ENCODE results near the gene SHC2. TPM values are rescaled to one million over a fixed set of nuclear protein-coding genes. Genes with fewer than 3 reads are reported as not detected.

SHC2 gene
- total RNA-seq, 4 donors from 2014 or later: 31.5 to 72.8 (median 48.8) TPM

DNA sequence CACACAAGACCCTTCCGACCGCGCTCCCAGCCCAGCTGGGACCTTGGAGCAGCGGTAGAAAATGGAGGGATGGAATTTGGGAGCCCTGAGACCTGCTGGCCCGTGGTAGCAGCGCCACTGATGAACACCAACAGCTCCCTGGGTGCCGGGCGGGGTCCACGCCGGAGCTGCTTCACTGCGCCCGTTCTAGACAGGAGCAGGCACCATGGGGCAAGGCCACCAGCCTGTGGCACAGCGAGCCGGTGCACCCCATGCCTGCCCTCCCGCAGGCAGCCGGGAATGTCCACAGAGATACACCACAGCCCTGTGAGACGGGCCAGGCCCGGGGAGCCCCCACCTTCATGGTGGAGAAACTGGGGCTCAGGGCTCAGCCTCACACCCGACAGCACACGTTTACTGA, 9.9 kb upstream of the SHC2 start:
- no peak for DNase-seq
- no peaks in the 10 kb centered on the region for H3K27me3 ChIP-seq
- H3K4me3 ChIP-seq (replicated peaks in 1 of 3): no peak overlapping the region
- no peaks in the 10 kb centered on the region for H3K4me1 ChIP-seq
- H3K36me3 ChIP-seq: no peaks in the 10 kb centered on the region
- H3K9me3 ChIP-seq: no peaks in the 10 kb centered on the region
- TF ChIP-seq, protein P1, sequence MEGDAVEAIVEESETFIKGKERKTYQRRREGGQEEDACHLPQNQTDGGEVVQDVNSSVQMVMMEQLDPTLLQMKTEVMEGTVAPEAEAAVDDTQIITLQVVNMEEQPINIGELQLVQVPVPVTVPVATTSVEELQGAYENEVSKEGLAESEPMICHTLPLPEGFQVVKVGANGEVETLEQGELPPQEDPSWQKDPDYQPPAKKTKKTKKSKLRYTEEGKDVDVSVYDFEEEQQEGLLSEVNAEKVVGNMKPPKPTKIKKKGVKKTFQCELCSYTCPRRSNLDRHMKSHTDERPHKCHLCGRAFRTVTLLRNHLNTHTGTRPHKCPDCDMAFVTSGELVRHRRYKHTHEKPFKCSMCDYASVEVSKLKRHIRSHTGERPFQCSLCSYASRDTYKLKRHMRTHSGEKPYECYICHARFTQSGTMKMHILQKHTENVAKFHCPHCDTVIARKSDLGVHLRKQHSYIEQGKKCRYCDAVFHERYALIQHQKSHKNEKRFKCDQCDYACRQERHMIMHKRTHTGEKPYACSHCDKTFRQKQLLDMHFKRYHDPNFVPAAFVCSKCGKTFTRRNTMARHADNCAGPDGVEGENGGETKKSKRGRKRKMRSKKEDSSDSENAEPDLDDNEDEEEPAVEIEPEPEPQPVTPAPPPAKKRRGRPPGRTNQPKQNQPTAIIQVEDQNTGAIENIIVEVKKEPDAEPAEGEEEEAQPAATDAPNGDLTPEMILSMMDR (IDR thresholded peaks at IDR 0.05): no peak
- TF ChIP-seq POLR2A (IDR thresholded peaks at IDR 0.05): no peak
- 75 to 84% methylated on average over 8 to 20 of the region's 20 CpGs for WGBS, 2 donors
- H3K27ac ChIP-seq: no peak overlapping the region
- intact Hi-C loops (cut with DNase I): no loop called here

DNA sequence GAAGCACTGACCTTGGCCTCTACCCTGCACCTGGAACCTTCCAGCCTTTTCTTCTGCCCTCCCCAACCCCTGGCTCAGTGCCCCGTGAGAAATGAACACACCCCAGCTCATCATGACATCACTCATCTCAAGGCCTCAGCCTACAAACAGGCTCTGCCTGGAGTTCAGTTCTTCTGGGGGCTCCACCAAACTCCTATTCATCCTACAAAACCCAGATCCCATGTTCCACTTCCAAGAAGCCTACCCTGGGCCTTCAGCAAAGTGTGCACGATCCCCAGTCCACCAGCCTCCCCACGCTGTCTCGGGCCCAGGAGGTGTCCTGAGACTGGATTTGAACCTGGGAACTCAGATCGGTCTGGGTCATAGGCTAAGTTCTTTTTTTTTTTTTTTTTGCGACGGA, 9.0 kb upstream of the SHC2 start:
- Histone ChIP-seq H3K27ac (no peak overlapping the region), H3K27me3 (no peaks in the 10 kb centered on the region), H3K36me3 (no peaks in the 10 kb centered on the region), H3K4me3 (replicated peaks in 1 of 3) (no peak overlapping the region), H3K4me1 (no peaks in the 10 kb centered on the region), H3K9me3 (no peaks in the 10 kb centered on the region)
- WGBS, 2 donors: 83 to 85% methylated on average over 7 of the region's 7 CpGs
- intact Hi-C loops (cut with DNase I): no loop called here
- DNase-seq: no peak
- no peak for TF ChIP-seq POLR2A (IDR thresholded peaks at IDR 0.05)
- TF ChIP-seq, protein P1 (IDR thresholded peaks at IDR 0.05): no peak

DNA sequence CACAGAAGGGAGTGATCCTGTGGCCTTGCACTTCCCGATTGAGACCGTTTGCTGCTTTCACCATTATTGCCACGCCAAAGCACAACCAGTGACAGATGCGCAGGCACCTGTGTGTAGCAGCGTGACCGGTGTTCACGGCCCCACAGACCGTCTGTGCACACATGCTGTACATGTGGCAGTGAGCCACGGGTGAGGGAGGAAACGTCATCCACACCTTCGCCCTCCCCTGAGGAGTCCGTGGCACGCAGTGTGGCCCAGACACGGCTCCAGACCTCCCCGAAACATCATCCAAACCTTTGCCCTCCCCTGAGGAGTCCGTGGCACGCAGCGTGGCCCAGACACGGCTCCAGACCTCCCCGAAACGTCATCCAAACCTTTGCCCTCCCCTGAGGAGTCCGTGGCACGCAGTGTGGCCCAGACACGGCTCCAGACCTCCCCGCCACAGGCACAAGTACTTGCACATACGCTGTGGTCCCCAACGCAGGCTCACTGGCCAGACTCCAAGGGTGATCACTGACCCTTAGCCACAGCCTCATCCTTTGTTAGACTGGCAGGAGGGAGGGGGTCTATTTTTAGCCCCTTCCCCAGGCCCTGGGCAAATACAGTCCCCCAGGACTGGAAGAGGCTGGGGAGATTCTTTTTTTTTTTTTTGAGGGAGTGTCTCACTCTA, 7.9 kb upstream of the SHC2 start:
- Histone ChIP-seq H3K27me3 (no peaks in the 10 kb centered on the region), H3K9me3 (no peaks in the 10 kb centered on the region), H3K4me1 (no peaks in the 10 kb centered on the region), H3K36me3 (no peaks in the 10 kb centered on the region), H3K27ac (no peak overlapping the region), H3K4me3 (replicated peaks in 1 of 3) (no peak overlapping the region)
- TF ChIP-seq, protein P1 (IDR thresholded peaks at IDR 0.05): no peak
- TF ChIP-seq POLR2A (IDR thresholded peaks at IDR 0.05): no peak
- 77 to 79% methylated on average over 23 to 27 of the region's 27 CpGs for WGBS, 2 donors
- intact Hi-C loops (cut with DNase I): no loop called here
- DNase-seq: no peak

DNA sequence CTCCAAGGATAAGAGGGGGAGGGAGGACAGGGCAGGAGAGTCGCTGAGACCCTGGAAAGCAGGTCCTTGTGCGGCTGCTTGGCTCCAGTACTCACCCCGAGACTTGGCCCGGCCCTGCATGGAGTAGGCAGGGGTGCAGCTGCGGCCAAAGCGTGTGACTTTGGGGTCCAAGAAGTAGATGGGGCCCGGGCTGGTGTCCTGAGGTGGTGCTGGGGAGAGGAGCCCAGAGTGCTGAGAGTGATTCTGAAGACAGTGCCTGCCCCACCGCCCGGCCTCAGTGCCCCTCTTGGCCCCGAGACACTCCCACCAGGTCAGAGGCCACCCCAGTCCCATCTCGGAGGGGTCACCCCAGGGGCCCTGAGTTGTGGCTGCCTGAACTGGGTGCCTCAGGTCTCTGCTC, 6.7 kb upstream of the SHC2 start:
- TF ChIP-seq, protein P1 (IDR thresholded peaks at IDR 0.05): no peak
- TF ChIP-seq POLR2A (IDR thresholded peaks at IDR 0.05): no peak
- H3K36me3 ChIP-seq: no peaks in the 10 kb centered on the region
- 67 to 72% methylated on average over 11 of the region's 11 CpGs for WGBS, 2 donors

DNA sequence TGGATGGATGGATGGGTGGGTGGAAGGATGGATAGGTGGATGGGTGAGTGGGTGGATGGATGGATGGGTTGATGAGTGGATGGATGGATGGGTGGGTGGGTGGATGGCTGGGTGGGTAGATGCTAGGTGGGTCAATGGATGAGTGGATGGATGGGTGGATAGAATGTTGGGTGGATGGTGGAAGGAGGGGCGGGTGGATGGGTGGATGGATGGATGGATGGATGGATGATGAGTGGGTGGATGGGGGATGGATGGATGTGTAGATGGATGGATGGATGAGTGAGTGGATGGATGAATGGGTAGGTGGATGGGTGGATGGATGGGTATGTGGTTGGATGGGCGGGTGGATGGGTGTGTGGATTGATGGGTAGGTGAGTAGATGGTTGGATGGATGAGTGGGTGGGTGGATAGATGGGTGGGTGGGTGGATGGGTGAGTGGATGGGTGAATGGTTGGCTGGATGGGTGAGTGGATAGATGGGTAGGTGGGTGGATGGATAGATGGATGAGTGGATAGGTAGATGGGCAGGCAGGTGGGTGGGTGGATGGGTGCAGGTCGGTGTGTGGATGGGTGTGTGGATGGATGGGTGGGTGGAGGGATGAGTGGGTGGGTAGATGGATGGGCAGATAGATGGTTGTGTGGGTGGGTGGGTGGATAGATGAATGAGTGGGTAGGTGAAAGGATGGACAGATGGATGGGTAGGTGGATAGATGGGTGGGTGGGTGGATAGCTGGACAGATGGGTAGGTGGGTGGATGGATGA, 4.4 kb upstream of the SHC2 start:
- H3K36me3 ChIP-seq: no peaks in the 10 kb centered on the region
- DNase-seq: no peak
- no peak overlapping the region for H3K27ac ChIP-seq
- intact Hi-C loops (cut with DNase I): no loop called here
- H3K4me1 ChIP-seq: peaks cover 0 to 7% of the 10 kb centered on the region in 2 donors
- WGBS, 2 donors: 89 to 93% methylated on average over 3 of the region's 3 CpGs
- no peak overlapping the region for H3K4me3 ChIP-seq (replicated peaks in 1 of 3)
- H3K9me3 ChIP-seq: no peaks in the 10 kb centered on the region
- no peaks in the 10 kb centered on the region for H3K27me3 ChIP-seq
- TF ChIP-seq, protein P1 (IDR thresholded peaks at IDR 0.05): no peak
- no peak for TF ChIP-seq POLR2A (IDR thresholded peaks at IDR 0.05)

More for the DNA sequence above, 6.7 kb upstream of the SHC2 start:
- H3K27me3 ChIP-seq: no peaks in the 10 kb centered on the region
- H3K4me3 ChIP-seq (replicated peaks in 1 of 3): no peak overlapping the region
- no peaks in the 10 kb centered on the region for H3K9me3 ChIP-seq
- no peak for DNase-seq
- intact Hi-C loops (cut with DNase I): no loop called here
- H3K27ac ChIP-seq: no peak overlapping the region
- H3K4me1 ChIP-seq: no peaks in the 10 kb centered on the region

Data from thyroid gland (tissue), 4 donors.